ENCODE data around the gene EIF4G3.

GRCh38 chr1:20887246-20887645 is 289.5 kb downstream of the EIF4G3 start:
- TF ChIP-seq CTCF (IDR thresholded peaks at IDR 0.05) (no peak), POLR2A (IDR thresholded peaks at IDR 0.05) (no peak)
